Suprapubic skin (tissue), 4 donors: ENCODE measurements around the gene NFIA.

Source experiments
- EP300 ChIP-seq: sonication (generic); formaldehyde crosslinking; IDR thresholded peaks from one replicate; pipeline ENCODE4 v1.6.1; 2017; ENCODE audit warnings: antibody characterized with exemption
- POLR2A ChIP-seq, 2 donors: fragments of 450-650 bp; IDR thresholded peaks; one replicate each; pipeline ENCODE4 v1.6.1; 2017; ENCODE audit warnings: antibody characterized with exemption in 2 of 2, mild to moderate bottlenecking in 2 of 2, moderate library complexity in 2 of 2
- POLR2AphosphoS5 ChIP-seq, 3 donors: sonication (generic); formaldehyde crosslinking; IDR thresholded peaks; one replicate each; pipeline ENCODE4 v1.6.1; 2017; ENCODE audit warnings: antibody characterized with exemption in 3 of 3
- TF ChIP-seq, protein P1 (sequence below), 2 donors: fragments of 200-600 bp in 1 of 2; fragments of 450-650 bp in 1 of 2; sonication (generic) in 1 of 2; IDR thresholded peaks; one replicate each; pipeline ENCODE4 v1.5.1; 2016 to 2019; ENCODE audit warnings: antibody characterized with exemption in 2 of 2, mild to moderate bottlenecking in 1 of 2, moderate library complexity in 1 of 2

DNA sequence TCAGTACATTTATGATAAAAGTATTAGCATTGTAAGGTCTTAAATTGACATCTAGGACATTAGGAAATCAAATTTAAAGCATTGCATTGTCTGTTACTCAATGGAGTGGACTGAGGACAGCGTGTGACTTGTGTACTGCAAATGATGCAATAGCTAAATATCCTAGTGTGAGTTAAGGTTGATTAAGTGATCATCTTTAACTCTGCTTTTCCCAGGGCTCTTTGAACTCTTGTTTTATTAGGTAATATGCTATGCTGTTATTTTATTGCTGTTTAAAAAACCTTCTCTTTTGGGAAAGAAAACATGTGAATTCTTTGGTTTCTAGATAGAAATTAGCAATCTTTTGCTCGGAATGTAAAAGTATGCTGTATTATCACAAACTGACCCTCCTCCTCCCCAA is 38.6 kb downstream of the NFIA start:
- TF ChIP-seq, protein P1, sequence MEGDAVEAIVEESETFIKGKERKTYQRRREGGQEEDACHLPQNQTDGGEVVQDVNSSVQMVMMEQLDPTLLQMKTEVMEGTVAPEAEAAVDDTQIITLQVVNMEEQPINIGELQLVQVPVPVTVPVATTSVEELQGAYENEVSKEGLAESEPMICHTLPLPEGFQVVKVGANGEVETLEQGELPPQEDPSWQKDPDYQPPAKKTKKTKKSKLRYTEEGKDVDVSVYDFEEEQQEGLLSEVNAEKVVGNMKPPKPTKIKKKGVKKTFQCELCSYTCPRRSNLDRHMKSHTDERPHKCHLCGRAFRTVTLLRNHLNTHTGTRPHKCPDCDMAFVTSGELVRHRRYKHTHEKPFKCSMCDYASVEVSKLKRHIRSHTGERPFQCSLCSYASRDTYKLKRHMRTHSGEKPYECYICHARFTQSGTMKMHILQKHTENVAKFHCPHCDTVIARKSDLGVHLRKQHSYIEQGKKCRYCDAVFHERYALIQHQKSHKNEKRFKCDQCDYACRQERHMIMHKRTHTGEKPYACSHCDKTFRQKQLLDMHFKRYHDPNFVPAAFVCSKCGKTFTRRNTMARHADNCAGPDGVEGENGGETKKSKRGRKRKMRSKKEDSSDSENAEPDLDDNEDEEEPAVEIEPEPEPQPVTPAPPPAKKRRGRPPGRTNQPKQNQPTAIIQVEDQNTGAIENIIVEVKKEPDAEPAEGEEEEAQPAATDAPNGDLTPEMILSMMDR (IDR thresholded peaks at IDR 0.05): no peak
- TF ChIP-seq POLR2A (IDR thresholded peaks at IDR 0.05): no peak
- peak in 2 of 3 donors; percentile 65 to 95 for TF ChIP-seq POLR2AphosphoS5 (IDR thresholded peaks at IDR 0.05)
- no peak for TF ChIP-seq EP300
